ENCODE results near the gene PANX2. TPM values are rescaled to one million over a fixed set of nuclear protein-coding genes. Genes with fewer than 3 reads are reported as not detected.

Gene PANX2
- total and polyA plus RNA-seq, 2 of the 13 experiments (the other 11 are each of a cell fraction or from before 2014, with no cell fraction given), result 0.15 to 1.1 TPM

GRCh38 chr22:50146439-50147238 is 23.9 kb upstream of the PANX2 start (continued):
- TF ChIP-seq ZNF724P (CRISPR knock-in tag; IDR thresholded peaks at IDR 0.05; ENCODE audit: borderline replicate concordance) (no peak), ZNF597 (CRISPR knock-in tag; IDR thresholded peaks at IDR 0.05) (no peak), STAG1 (CRISPR knock-in tag; IDR thresholded peaks at IDR 0.05) (peak; percentile 85), KAT7 (CRISPR knock-in tag; IDR thresholded peaks at IDR 0.05; ENCODE audit: borderline replicate concordance) (no peak), ZSCAN31 (CRISPR knock-in tag; IDR thresholded peaks at IDR 0.05; ENCODE audit: low read depth) (no peak), MTA3 (CRISPR knock-in tag; IDR thresholded peaks at IDR 0.05) (no peak), ZNF574 (CRISPR knock-in tag; IDR thresholded peaks at IDR 0.05) (no peak), THAP7 (CRISPR knock-in tag; IDR thresholded peaks at IDR 0.05) (no peak), TEAD2 (CRISPR knock-in tag; IDR thresholded peaks at IDR 0.05) (no peak), ZBTB1 (CRISPR knock-in tag; IDR thresholded peaks at IDR 0.05; ENCODE audit: borderline replicate concordance) (no peak), SRSF9 (IDR thresholded peaks at IDR 0.05; ENCODE audit: borderline replicate concordance, insufficient read depth, low read depth, low read length, poor library complexity, severe bottlenecking) (no peak), MAZ (IDR thresholded peaks at IDR 0.05; ENCODE audit: borderline replicate concordance, low read depth, low read length) (peak; percentile 67; the same call in 1 of the 2 replicates), MAZ (CRISPR knock-in tag; IDR thresholded peaks at IDR 0.05; ENCODE audit: low read depth) (no peak), KLF12 (CRISPR knock-in tag; IDR thresholded peaks at IDR 0.05; ENCODE audit: borderline replicate concordance) (peak; percentile 16; the same call in 1 of the 2 replicates), SMARCE1 (IDR thresholded peaks at IDR 0.05; ENCODE audit: borderline replicate concordance) (no peak), ZNF703 (CRISPR knock-in tag; IDR thresholded peaks at IDR 0.05; ENCODE audit: borderline replicate concordance) (no peak), CHD4 (IDR thresholded peaks at IDR 0.05; ENCODE audit: borderline replicate concordance, low read length) (no peak), PHF21A (CRISPR knock-in tag; IDR thresholded peaks at IDR 0.05) (peak; percentile 81), ZNF34 (CRISPR knock-in tag; IDR thresholded peaks at IDR 0.05; ENCODE audit: borderline replicate concordance) (no peak), ZNF180 (CRISPR knock-in tag; IDR thresholded peaks at IDR 0.05; ENCODE audit: borderline replicate concordance, low read depth) (no peak)
- TF ChIP-seq, protein P1, sequence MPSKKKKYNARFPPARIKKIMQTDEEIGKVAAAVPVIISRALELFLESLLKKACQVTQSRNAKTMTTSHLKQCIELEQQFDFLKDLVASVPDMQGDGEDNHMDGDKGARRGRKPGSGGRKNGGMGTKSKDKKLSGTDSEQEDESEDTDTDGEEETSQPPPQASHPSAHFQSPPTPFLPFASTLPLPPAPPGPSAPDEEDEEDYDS (CRISPR knock-in tag; IDR thresholded peaks at IDR 0.05), result peak; percentile 33; the same call in 1 of the 2 replicates

Measured in HepG2 (cell line).